Sigmoid colon (tissue), 4 donors: Measurements from ENCODE around the gene MFSD2B.

Source experiments
- POLR2A ChIP-seq, 2 donors: fragments of 450-650 bp; IDR thresholded peaks; one replicate each; pipeline ENCODE4 v1.6.1; 2016; ENCODE audit warnings: antibody characterized with exemption in 2 of 2, mild to moderate bottlenecking in 2 of 2, moderate library complexity in 2 of 2
- POLR2AphosphoS5 ChIP-seq, 4 donors: sonication (generic); formaldehyde crosslinking; IDR thresholded peaks; one replicate each; pipeline ENCODE4 v1.6.1; 2017; ENCODE audit warnings: antibody characterized with exemption in 4 of 4
- TF ChIP-seq, protein P1 (sequence below), 4 experiments: fragments of 450-650 bp in 3 of 4; fragments of 200-600 bp in 1 of 4; IDR thresholded peaks; one replicate each; pipeline ENCODE4 v1.5.1; 2016 to 2019; ENCODE audit warnings: antibody characterized with exemption in 4 of 4, mild to moderate bottlenecking in 3 of 4, moderate library complexity in 2 of 4

DNA sequence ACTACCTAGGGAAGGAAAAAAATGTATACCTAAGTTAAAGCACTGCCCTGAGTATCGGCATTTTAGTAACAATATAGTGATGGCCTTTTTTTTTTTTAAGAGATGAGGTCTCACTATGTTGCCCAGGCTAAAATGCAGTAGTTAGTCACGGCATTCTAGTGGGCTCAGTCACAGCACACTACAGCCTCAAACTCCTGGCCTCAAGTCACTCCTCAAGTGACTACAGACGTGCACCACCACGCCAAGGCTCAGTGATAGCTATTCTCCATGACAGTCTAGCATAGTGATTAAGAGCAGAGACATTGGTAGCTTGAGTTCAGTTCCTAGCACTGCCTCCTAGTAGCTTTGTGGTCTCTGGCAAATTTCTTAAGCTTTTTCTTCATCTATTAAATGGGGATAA is 42.0 kb upstream of the MFSD2B start:
- no peak for TF ChIP-seq POLR2A (IDR thresholded peaks at IDR 0.05)
- TF ChIP-seq, protein P1, sequence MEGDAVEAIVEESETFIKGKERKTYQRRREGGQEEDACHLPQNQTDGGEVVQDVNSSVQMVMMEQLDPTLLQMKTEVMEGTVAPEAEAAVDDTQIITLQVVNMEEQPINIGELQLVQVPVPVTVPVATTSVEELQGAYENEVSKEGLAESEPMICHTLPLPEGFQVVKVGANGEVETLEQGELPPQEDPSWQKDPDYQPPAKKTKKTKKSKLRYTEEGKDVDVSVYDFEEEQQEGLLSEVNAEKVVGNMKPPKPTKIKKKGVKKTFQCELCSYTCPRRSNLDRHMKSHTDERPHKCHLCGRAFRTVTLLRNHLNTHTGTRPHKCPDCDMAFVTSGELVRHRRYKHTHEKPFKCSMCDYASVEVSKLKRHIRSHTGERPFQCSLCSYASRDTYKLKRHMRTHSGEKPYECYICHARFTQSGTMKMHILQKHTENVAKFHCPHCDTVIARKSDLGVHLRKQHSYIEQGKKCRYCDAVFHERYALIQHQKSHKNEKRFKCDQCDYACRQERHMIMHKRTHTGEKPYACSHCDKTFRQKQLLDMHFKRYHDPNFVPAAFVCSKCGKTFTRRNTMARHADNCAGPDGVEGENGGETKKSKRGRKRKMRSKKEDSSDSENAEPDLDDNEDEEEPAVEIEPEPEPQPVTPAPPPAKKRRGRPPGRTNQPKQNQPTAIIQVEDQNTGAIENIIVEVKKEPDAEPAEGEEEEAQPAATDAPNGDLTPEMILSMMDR (IDR thresholded peaks at IDR 0.05), result no peak
- no peak for TF ChIP-seq POLR2AphosphoS5 (IDR thresholded peaks at IDR 0.05)
